ENCODE measurements around the gene SBF2. TPM values are rescaled to one million over a fixed set of nuclear protein-coding genes. Genes with fewer than 3 reads are reported as not detected.

The SBF2 gene
- total RNA-seq, 4 donors from 2014 or later, result 75.0 to 104 (median 86.9) TPM

GRCh38 chr11:10204021-10204420, 90.0 kb downstream of the SBF2 start:
- TF ChIP-seq EP300 (IDR thresholded peaks at IDR 0.05), result no peak
- 92 to 95% methylated on average over 4 of the region's 4 CpGs for WGBS, 2 donors
- H3K36me3 ChIP-seq, result no peaks in the 10 kb centered on the region

GRCh38 chr11:10201343-10201742, 92.7 kb downstream of the SBF2 start:
- TF ChIP-seq CTCF (IDR thresholded peaks at IDR 0.05), result no peak
- no peak for TF ChIP-seq EP300 (IDR thresholded peaks at IDR 0.05)
- TF ChIP-seq POLR2A (IDR thresholded peaks at IDR 0.05), result no peak
- H3K9me3 ChIP-seq, result peaks cover 0 to 35% (median 6%) of the 10 kb centered on the region in 4 donors
- no peak for DNase-seq (ENCODE audit: low spot score in 2 of 2)
- H3K27ac ChIP-seq, result peak overlapping the region in 1 of 4 donors; percentile 12
- peaks cover 0 to 19% (median 0%) of the 10 kb centered on the region in 4 donors for H3K4me1 ChIP-seq
- no peak overlapping the region for H3K4me3 ChIP-seq
- 30 to 31% methylated on average over 1 of the region's 1 CpG for WGBS, 2 donors
- no peaks in the 10 kb centered on the region for H3K36me3 ChIP-seq
- H3K27me3 ChIP-seq, result no peaks in the 10 kb centered on the region

More at GRCh38 chr11:10204021-10204420, 90.0 kb downstream of the SBF2 start:
- Histone ChIP-seq H3K27ac (no peak overlapping the region), H3K4me3 (no peak overlapping the region), H3K4me1 (peaks cover 0 to 28% (median 0%) of the 10 kb centered on the region in 4 donors), H3K9me3 (peaks cover 0 to 26% (median 6%) of the 10 kb centered on the region in 4 donors), H3K27me3 (no peaks in the 10 kb centered on the region)
- DNase-seq (ENCODE audit: low spot score in 2 of 2), result no peak

- Histone ChIP-seq H3K9me3 (peaks cover 0 to 9% (median 0%) of the 10 kb centered on the region in 4 donors), H3K4me1 (peaks cover 0 to 16% (median 0%) of the 10 kb centered on the region in 4 donors), H3K36me3 (no peaks in the 10 kb centered on the region), H3K27me3 (no peaks in the 10 kb centered on the region), H3K4me3 (no peak overlapping the region), H3K27ac (no peak overlapping the region)
- 88 to 97% methylated on average over 2 of the region's 2 CpGs for WGBS, 2 donors
- TF ChIP-seq EP300 (IDR thresholded peaks at IDR 0.05) (no peak), CTCF (IDR thresholded peaks at IDR 0.05) (no peak), POLR2A (IDR thresholded peaks at IDR 0.05) (no peak)
- no peak for DNase-seq (ENCODE audit: low spot score in 2 of 2)
Measured at GRCh38 chr11:10197091-10197490, 96.9 kb downstream of the SBF2 start.

GRCh38 chr11:10192036-10192435, 102.0 kb downstream of the SBF2 start:
- no peaks in the 10 kb centered on the region for H3K9me3 ChIP-seq
- no peaks in the 10 kb centered on the region for H3K36me3 ChIP-seq
- H3K27ac ChIP-seq, result no peak overlapping the region
- H3K4me3 ChIP-seq, result no peak overlapping the region
- H3K27me3 ChIP-seq, result no peaks in the 10 kb centered on the region
- H3K4me1 ChIP-seq, result peaks cover 0 to 9% (median 0%) of the 10 kb centered on the region in 4 donors
- TF ChIP-seq POLR2A (IDR thresholded peaks at IDR 0.05), result no peak
- no peak for TF ChIP-seq CTCF (IDR thresholded peaks at IDR 0.05)
- TF ChIP-seq EP300 (IDR thresholded peaks at IDR 0.05), result no peak
- no peak for DNase-seq (ENCODE audit: low spot score in 2 of 2)
- 79 to 80% methylated on average over 2 of the region's 2 CpGs for WGBS, 2 donors

GRCh38 chr11:10181811-10182210, 112.2 kb downstream of the SBF2 start:
- Histone ChIP-seq H3K27me3 (no peaks in the 10 kb centered on the region), H3K36me3 (no peaks in the 10 kb centered on the region), H3K27ac (no peak overlapping the region), H3K4me1 (no peaks in the 10 kb centered on the region), H3K9me3 (no peaks in the 10 kb centered on the region), H3K4me3 (no peak overlapping the region)
- TF ChIP-seq POLR2A (IDR thresholded peaks at IDR 0.05) (no peak), CTCF (IDR thresholded peaks at IDR 0.05) (peak in 1 of 5 experiments; percentile 11), EP300 (IDR thresholded peaks at IDR 0.05) (no peak)
- DNase-seq (ENCODE audit: low spot score in 2 of 2), result no peak
- 94 to 97% methylated on average over 3 of the region's 3 CpGs for WGBS, 2 donors

- no peak for DNase-seq (ENCODE audit: low spot score in 2 of 2)
- TF ChIP-seq EP300 (IDR thresholded peaks at IDR 0.05) (no peak), CTCF (IDR thresholded peaks at IDR 0.05) (no peak), POLR2A (IDR thresholded peaks at IDR 0.05) (no peak)
- no peak overlapping the region for H3K27ac ChIP-seq
- H3K4me3 ChIP-seq, result no peak overlapping the region
- H3K36me3 ChIP-seq, result no peaks in the 10 kb centered on the region
- no peaks in the 10 kb centered on the region for H3K27me3 ChIP-seq
- peaks cover 0 to 30% (median 11%) of the 10 kb centered on the region in 4 donors for H3K4me1 ChIP-seq
- peaks cover 0 to 5% (median 0%) of the 10 kb centered on the region in 4 donors for H3K9me3 ChIP-seq
Measured at GRCh38 chr11:10164621-10165020, 129.4 kb downstream of the SBF2 start.

All from tibial nerve (tissue), 4 donors.